KOPT-K1 (cell line): ENCODE data around the gene EDDM3A.
"Not testable (repeated sequence)": the region's sequence is repeated elsewhere in the genome, so short reads cannot be mapped to it uniquely, and the experiment has no call there.

ENCODE experiments used
- H3K27ac ChIP-seq: fragments of 200-600 bp; sonication (generic); 2 replicates; pipeline ENCODE4 v1.5.1; 2016; ENCODE audit warnings: antibody characterized with exemption, mild to moderate bottlenecking, low read depth, low read length; ENCODE audit not compliant: poor library complexity, severe bottlenecking
- H3K36me3 ChIP-seq: fragments of 200-600 bp; sonication (generic); 2 replicates; pipeline ENCODE4 v1.5.1; 2017; ENCODE audit warnings: antibody characterized with exemption, mild to moderate bottlenecking, low read length, moderate library complexity; ENCODE audit not compliant: insufficient read depth
- H3K9me3 ChIP-seq: fragments of 200-600 bp; sonication (generic); 2 replicates; pipeline ENCODE4 v1.5.1; 2017; ENCODE audit warnings: antibody characterized with exemption, low read length, mild to moderate bottlenecking; ENCODE audit not compliant: insufficient read depth, poor library complexity, severe bottlenecking

The EDDM3A gene

GRCh38 chr14:20722016-20722415 is 23.7 kb upstream of the EDDM3A start:
- no peaks in the 10 kb centered on the region for H3K36me3 ChIP-seq
- H3K9me3 ChIP-seq: no peaks in the 10 kb centered on the region
- H3K27ac ChIP-seq: no peak overlapping the region

- Histone ChIP-seq H3K36me3 (no peaks in the 10 kb centered on the region), H3K9me3 (no peaks in the 10 kb centered on the region), H3K27ac (no peak overlapping the region)
Observed at GRCh38 chr14:20723488-20723887, 22.2 kb upstream of the EDDM3A start.

DNA sequence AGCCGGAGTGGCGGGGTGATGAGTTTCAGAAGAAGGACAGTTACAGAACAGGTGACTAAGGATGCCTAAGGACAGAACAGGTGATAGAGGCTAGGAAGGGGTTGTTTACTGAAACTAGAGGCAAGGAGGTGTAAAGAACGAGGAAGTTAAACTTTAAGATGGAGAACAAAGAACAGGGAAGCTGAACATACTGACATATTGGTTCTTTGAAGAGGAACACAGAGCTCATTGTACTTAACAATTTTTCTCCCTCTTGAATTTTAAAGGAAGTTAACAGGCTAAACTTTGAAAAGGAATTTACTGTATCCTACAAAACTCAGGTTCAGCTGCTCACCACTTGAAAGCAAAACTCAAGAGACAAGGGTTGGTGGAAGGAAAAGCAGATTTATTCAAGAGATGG is 19.6 kb upstream of the EDDM3A start:
- H3K27ac ChIP-seq, H3K9me3 ChIP-seq, H3K36me3 ChIP-seq: not testable (repeated sequence)

- Histone ChIP-seq H3K36me3 (no peaks in the 10 kb centered on the region), H3K27ac (no peak overlapping the region), H3K9me3 (no peaks in the 10 kb centered on the region)
Observed at GRCh38 chr14:20726531-20726930, 19.2 kb upstream of the EDDM3A start.

DNA sequence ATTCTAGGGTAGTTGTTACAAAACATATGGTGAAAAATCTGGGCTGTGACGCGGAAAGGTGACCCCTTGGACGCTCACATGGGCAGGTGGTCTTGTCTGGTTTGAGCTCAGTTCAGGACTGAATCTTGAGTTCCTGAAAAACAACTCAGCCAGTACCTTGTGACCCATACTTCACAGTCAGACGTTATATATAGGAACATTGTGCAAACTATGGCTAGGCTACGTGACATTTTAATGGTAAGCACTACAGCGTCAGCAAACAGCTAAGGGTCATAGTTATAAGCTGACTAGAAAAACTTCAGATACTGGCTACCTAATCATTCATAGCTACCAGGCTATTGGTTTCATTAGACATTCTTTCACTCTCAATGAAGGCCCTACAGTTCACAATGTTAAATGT is 14.8 kb upstream of the EDDM3A start:
- Histone ChIP-seq H3K9me3 (no peaks in the 10 kb centered on the region), H3K36me3 (no peaks in the 10 kb centered on the region), H3K27ac (no peak overlapping the region)

DNA sequence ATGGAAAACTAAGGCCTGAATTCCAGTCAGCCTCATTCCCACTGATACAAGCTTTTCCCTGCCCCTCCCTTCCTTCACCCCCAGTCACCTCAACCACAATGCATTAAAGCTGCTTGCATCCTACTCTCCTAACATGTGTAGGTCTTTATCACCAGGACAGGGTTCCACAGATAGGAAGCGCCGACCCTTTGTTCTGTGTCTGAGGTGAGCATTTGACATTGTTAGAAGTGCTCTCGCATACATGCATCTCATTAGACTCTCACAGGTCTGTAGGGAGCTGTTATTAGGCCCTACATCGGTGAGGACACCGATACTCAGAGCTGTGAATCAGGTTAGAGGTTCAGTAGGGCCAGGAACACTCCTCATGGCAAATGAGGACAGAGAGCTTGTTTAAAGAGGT is 13.2 kb upstream of the EDDM3A start:
- H3K36me3 ChIP-seq: no peaks in the 10 kb centered on the region
- no peak overlapping the region for H3K27ac ChIP-seq
- H3K9me3 ChIP-seq: no peaks in the 10 kb centered on the region

GRCh38 chr14:20732979-20733635 is 12.6 kb upstream of the EDDM3A start:
- Histone ChIP-seq H3K27ac (no peak overlapping the region), H3K9me3 (no peaks in the 10 kb centered on the region), H3K36me3 (no peaks in the 10 kb centered on the region)

DNA sequence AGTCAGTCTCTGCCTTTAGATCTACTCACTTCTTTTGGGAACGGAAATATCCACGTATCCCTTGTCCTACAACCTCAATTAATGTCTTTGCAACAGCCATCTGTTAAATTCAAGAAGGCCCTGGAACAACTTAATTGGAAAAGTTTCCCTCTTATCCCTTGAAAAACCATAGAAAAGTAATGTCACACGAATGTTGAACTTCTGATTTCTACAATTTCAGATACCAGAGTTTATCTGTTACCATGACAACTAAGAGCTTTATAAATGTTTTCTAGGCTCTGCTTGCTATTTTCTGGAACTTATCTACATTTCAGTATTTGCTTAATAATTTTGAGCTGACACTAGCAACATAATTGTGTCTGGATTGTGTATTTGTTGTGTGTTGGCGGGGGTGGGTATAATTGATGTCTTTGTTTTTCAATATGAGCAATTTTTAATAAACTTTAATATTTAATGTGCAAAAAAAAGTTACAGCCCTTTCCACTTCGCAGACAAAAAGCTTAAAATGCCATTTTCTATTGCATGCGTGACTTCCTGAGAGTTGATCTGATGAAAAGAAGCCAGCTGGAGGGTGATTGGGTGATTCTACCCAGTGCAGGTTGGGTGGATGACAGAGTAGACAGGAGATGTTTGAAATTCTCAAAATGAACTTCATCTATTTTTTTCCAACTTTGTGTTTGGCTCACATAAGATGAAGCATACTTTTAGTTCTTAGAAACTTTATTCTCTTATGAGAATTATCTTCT is 11.8 kb upstream of the EDDM3A start:
- Histone ChIP-seq H3K9me3 (no peaks in the 10 kb centered on the region), H3K27ac (no peak overlapping the region), H3K36me3 (no peaks in the 10 kb centered on the region)

DNA sequence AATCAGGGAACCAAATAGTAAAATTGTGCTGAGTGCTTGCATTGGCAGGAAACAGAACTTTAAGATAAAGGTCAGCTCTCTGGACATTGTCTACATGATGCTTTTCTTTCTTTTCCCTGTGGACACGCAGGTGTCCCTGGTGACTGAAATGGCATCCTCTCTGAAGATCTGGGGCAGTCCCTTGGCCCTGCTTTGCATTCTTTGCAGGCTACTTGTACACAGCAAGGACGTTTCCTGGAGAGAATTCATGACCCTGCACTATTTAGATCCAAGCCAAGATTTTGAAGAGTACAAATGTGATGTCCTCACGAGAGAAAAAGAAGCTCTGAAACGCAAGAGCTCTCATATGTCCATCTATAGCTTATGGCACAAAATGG is 11.3 kb upstream of the EDDM3A start:
- H3K36me3 ChIP-seq: no peaks in the 10 kb centered on the region
- H3K27ac ChIP-seq: no peak overlapping the region
- no peaks in the 10 kb centered on the region for H3K9me3 ChIP-seq

DNA sequence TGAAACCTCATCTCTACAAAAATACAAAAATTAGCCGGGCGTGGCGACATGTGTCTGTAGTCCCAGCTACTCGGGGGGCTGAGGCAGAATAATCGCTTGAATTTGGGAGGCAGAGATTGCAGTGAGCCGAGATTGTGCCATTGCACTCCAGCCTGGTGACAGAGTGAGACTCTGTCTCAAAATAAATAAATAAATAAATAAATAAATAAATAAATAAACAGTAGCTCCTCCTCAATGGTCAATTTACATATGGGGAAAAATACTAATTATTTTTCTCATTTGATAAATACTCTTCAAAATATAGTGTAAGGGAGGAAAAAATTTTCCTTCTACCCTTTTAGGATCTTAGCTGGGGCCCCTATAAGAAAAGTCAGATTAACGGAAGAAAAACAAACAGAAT is 7.4 kb upstream of the EDDM3A start:
- H3K36me3 ChIP-seq, H3K27ac ChIP-seq, H3K9me3 ChIP-seq: not testable (repeated sequence)

DNA sequence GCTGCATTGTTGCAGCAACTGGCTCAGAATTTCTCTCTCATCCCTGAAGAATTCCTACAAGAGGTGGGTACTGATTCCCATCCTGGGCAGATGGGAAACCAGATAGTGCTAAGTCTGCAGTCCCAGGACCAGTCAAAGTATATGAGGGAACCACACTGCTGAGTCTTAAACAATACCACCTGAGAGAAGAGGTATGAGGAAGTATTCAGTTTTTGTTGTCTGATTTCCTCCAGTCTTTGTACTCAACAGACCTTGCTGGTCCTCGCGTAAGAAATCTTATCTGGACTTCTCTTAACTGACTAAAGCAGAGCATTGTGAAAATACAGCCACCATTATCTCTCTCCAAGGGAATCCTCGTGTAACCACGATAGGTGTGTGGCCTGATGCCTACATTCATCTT is 3.6 kb upstream of the EDDM3A start:
- H3K36me3 ChIP-seq: no peaks in the 10 kb centered on the region
- H3K27ac ChIP-seq: no peak overlapping the region
- H3K9me3 ChIP-seq: no peaks in the 10 kb centered on the region

DNA sequence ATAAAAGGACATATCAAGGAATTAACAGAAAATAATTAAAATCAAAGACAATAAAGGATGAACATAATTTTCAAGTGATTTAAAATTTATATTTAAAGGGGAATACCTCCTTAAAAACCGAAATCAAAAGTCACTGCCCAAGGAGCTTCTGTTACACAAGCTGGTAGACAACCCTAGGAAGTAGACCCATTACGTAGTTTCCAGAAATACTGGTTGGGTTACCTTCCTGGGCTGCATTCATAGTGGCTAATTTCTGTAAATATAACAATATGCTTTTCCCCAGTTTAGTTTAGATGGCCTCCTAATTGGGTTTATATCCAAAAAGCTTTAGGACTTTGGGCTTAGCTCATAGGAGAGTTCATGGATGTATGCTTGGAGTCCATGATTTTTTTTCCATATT is 2.1 kb upstream of the EDDM3A start:
- H3K36me3 ChIP-seq: no peaks in the 10 kb centered on the region
- H3K27ac ChIP-seq: no peak overlapping the region
- no peaks in the 10 kb centered on the region for H3K9me3 ChIP-seq

DNA sequence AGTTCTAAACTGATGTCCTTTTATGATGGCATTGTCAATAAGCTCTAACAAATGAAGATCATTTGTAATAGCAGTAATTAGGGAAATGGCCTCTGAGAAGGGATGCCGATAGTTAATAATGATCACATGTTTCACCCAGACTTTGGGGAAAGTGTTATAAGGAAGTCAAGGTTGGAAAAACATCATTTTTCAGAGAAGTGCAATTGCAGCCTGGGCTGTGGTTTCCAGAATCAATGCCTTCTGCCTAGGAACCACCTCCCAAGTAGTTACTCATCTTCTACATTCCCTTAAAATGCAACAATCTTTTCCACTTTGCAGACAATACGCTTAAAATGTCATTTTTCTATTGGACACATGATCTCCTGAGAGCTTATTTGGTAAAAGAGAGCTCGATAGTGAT is 879 bp downstream of the EDDM3A start:
- H3K27ac ChIP-seq: no peak overlapping the region
- no peaks in the 10 kb centered on the region for H3K36me3 ChIP-seq
- no peaks in the 10 kb centered on the region for H3K9me3 ChIP-seq

GRCh38 chr14:20748439-20748838 is 2.8 kb downstream of the EDDM3A start:
- no peaks in the 10 kb centered on the region for H3K36me3 ChIP-seq
- H3K27ac ChIP-seq: no peak overlapping the region
- peaks cover 13% of the 10 kb centered on the region for H3K9me3 ChIP-seq

- Histone ChIP-seq H3K36me3 (no peaks in the 10 kb centered on the region), H3K27ac (no peak overlapping the region), H3K9me3 (peaks cover 13% of the 10 kb centered on the region)
Observed at GRCh38 chr14:20750194-20750593, 4.5 kb downstream of the EDDM3A start.

- H3K9me3 ChIP-seq: peaks cover 13% of the 10 kb centered on the region
- no peak overlapping the region for H3K27ac ChIP-seq
- H3K36me3 ChIP-seq: no peaks in the 10 kb centered on the region
Observed at GRCh38 chr14:20751963-20752562, 6.4 kb downstream of the EDDM3A start.
